SU-DHL-6 (cell line): ENCODE results near the gene BMERB1.

Experiments
- H2AFZ ChIP-seq: fragments of 200-600 bp; sonication (generic); 2 replicates; pipeline ENCODE4 v1.6.1; 2014; ENCODE audit warnings: low read depth, mild to moderate bottlenecking, moderate library complexity, mixed read lengths, antibody characterized with exemption, low read length; ENCODE audit not compliant: severe bottlenecking
- H3F3A ChIP-seq: fragments of 200-600 bp; shearing (Covaris generic); 2 replicates; pipeline ENCODE4 v1.6.0; 2016; ENCODE audit warnings: antibody characterized with exemption, mild to moderate bottlenecking; ENCODE audit not compliant: insufficient read depth
- H3K27ac ChIP-seq: fragments of 200-600 bp; sonication (generic); 2 replicates; pipeline ENCODE4 v1.5.1; 2016; ENCODE audit warnings: low read depth, mild to moderate bottlenecking, low read length, moderate library complexity, mixed read lengths
- H3K27me3 ChIP-seq: fragments of 200-600 bp; sonication (generic), shearing (Covaris generic); 2 replicates; pipeline ENCODE4 v1.6.0; 2014; ENCODE audit warnings: mild to moderate bottlenecking, low read length
- H3K36me3 ChIP-seq: fragments of 200-600 bp; sonication (generic); 2 replicates; pipeline ENCODE4 v1.6.1; 2014; ENCODE audit warnings: mild to moderate bottlenecking, low read length, mixed read lengths
- H3K4me2 ChIP-seq: fragments of 300-600, 200-600 bp; shearing (Covaris generic), sonication (generic); 2 replicates; pipeline ENCODE4 v1.6.0; 2014; ENCODE audit warnings: low read length, low read depth, mild to moderate bottlenecking; ENCODE audit not compliant: poor library complexity, severe bottlenecking
- H3K4me3 ChIP-seq: fragments of 200-600 bp; sonication (generic); 2 replicates; pipeline ENCODE4 v1.5.1; 2014; ENCODE audit warnings: antibody characterized with exemption, low read length, mild to moderate bottlenecking, mixed read lengths; ENCODE audit not compliant: insufficient read depth, poor library complexity, severe bottlenecking
- H3K79me2 ChIP-seq: fragments of 200-600 bp; sonication (generic); 2 replicates; pipeline ENCODE4 v1.6.1; 2014; ENCODE audit warnings: mild to moderate bottlenecking, low read length, moderate library complexity; ENCODE audit not compliant: insufficient read depth
- H3K9ac ChIP-seq: fragments of 200-600 bp; sonication (generic); 2 replicates; pipeline ENCODE4 v1.7.0; 2014; ENCODE audit warnings: mild to moderate bottlenecking, low read length
- H3K9me2 ChIP-seq: fragments of 200-600 bp; sonication (generic); replicated peaks from 2 replicates; pipeline ENCODE4 v1.6.1; 2014; ENCODE audit warnings: low read length; ENCODE audit not compliant: insufficient read depth
- H3K9me3 ChIP-seq: fragments of 200-600 bp; sonication (generic); 2 replicates; pipeline ENCODE4 v1.6.1; 2014; ENCODE audit warnings: low read length, mixed read lengths; ENCODE audit not compliant: insufficient read depth
- H4K20me1 ChIP-seq: fragments of 200-600 bp; sonication (generic); 2 replicates; pipeline ENCODE4 v1.6.1; 2014; ENCODE audit warnings: low read depth, mild to moderate bottlenecking, antibody characterized with exemption, low read length, moderate library complexity, mixed read lengths
- EZH2phosphoT487 ChIP-seq: fragments of 200-600 bp; sonication (generic), shearing (Covaris generic); conservative IDR thresholded peaks from 2 replicates; pipeline ENCODE4 v1.6.1; 2018; ENCODE audit warnings: mild to moderate bottlenecking, antibody characterized with exemption, low read length, moderate library complexity, mixed read lengths
- TF ChIP-seq, protein P1 (sequence below): fragments of 200-600 bp; sonication (generic); IDR thresholded peaks from one replicate; pipeline ENCODE4 v1.5.1; 2017; ENCODE audit warnings: antibody characterized with exemption, mild to moderate bottlenecking, low read length, moderate library complexity; ENCODE audit not compliant: insufficient read depth, poor library complexity, severe bottlenecking

The BMERB1 gene

DNA sequence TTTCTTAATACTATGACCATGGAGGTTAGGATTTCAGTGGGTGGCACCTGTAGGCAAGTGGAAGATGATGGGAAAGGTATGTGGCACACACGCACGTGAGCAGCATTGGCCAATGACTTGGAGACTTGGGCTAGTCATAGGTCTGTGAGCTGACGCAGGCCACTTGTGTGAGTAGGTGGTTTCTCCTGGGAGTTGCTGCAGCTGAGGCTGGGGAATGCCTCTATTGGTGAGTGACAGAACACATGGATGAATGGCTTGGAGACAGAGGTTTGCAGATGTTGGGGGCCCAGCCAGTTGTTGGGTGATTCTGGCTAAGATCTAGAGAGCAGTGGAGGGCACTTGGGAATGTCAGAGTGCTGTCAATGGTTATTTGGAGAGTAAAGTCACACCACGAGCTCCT is 144.4 kb downstream of the BMERB1 start:
- no peaks in the 10 kb centered on the region for H3K27me3 ChIP-seq
- no peaks in the 10 kb centered on the region for H3F3A ChIP-seq
- no peak overlapping the region for H3K4me2 ChIP-seq
- H3K9me3 ChIP-seq, result no peaks in the 10 kb centered on the region
- no peaks in the 10 kb centered on the region for H3K79me2 ChIP-seq
- no peaks in the 10 kb centered on the region for H3K9me2 ChIP-seq
- H3K4me3 ChIP-seq, result no peak overlapping the region
- TF ChIP-seq, protein P1, sequence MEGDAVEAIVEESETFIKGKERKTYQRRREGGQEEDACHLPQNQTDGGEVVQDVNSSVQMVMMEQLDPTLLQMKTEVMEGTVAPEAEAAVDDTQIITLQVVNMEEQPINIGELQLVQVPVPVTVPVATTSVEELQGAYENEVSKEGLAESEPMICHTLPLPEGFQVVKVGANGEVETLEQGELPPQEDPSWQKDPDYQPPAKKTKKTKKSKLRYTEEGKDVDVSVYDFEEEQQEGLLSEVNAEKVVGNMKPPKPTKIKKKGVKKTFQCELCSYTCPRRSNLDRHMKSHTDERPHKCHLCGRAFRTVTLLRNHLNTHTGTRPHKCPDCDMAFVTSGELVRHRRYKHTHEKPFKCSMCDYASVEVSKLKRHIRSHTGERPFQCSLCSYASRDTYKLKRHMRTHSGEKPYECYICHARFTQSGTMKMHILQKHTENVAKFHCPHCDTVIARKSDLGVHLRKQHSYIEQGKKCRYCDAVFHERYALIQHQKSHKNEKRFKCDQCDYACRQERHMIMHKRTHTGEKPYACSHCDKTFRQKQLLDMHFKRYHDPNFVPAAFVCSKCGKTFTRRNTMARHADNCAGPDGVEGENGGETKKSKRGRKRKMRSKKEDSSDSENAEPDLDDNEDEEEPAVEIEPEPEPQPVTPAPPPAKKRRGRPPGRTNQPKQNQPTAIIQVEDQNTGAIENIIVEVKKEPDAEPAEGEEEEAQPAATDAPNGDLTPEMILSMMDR, result no peak
- TF ChIP-seq EZH2phosphoT487, result no peak
- no peak overlapping the region for H3K27ac ChIP-seq
- no peaks in the 10 kb centered on the region for H3K36me3 ChIP-seq
- no peak overlapping the region for H2AFZ ChIP-seq
- H4K20me1 ChIP-seq, result no peaks in the 10 kb centered on the region
- H3K9ac ChIP-seq, result no peak overlapping the region

GRCh38 chr16:15581127-15581815 is 146.9 kb downstream of the BMERB1 start:
- Histone ChIP-seq H3K4me3 (no peak overlapping the region), H4K20me1 (no peaks in the 10 kb centered on the region), H2AFZ (no peak overlapping the region), H3K9ac (no peak overlapping the region), H3K27ac (no peak overlapping the region), H3K36me3 (0 out of 2 replicates have a peak, but pooled peaks cover 3% of the 10 kb centered on the region), H3F3A (no peaks in the 10 kb centered on the region), H3K4me2 (no peak overlapping the region), H3K9me2 (no peaks in the 10 kb centered on the region), H3K79me2 (no peaks in the 10 kb centered on the region), H3K27me3 (no peaks in the 10 kb centered on the region), H3K9me3 (peaks cover 6% of the 10 kb centered on the region; the same call in 1 of the 2 replicates)
- no peak for TF ChIP-seq EZH2phosphoT487
- TF ChIP-seq, protein P1, result no peak

GRCh38 chr16:15583526-15583925 is 149.1 kb downstream of the BMERB1 start:
- H4K20me1 ChIP-seq, result no peaks in the 10 kb centered on the region
- H2AFZ ChIP-seq, result no peak overlapping the region
- H3F3A ChIP-seq, result no peaks in the 10 kb centered on the region
- H3K4me3 ChIP-seq, result no peak overlapping the region
- H3K9ac ChIP-seq, result no peak overlapping the region
- H3K9me2 ChIP-seq, result no peaks in the 10 kb centered on the region
- no peaks in the 10 kb centered on the region for H3K27me3 ChIP-seq
- no peak overlapping the region for H3K4me2 ChIP-seq
- H3K27ac ChIP-seq, result no peak overlapping the region
- H3K36me3 ChIP-seq, result 0 out of 2 replicates have a peak, but pooled peaks cover 3% of the 10 kb centered on the region
- peaks cover 10% of the 10 kb centered on the region; the same call in 1 of the 2 replicates for H3K9me3 ChIP-seq
- H3K79me2 ChIP-seq, result no peaks in the 10 kb centered on the region
- TF ChIP-seq EZH2phosphoT487, result no peak
- TF ChIP-seq, protein P1, result no peak
